HepG2 (cell line): ENCODE results near the gene C1QL4. TPM values are rescaled to one million over a fixed set of nuclear protein-coding genes. Genes with fewer than 3 reads are reported as not detected.

Source experiments
- ATAC-seq: fragments of 200-7000 bp; cut with Tn5 transposase; 3 replicates; pipeline ENCODE4 v1.9.1; 2020; ENCODE audit warnings: mild to moderate bottlenecking, moderate library complexity
- BruUV-seq: library from RNA; stranded (reverse); fragments of 400-500 nt; replicated peaks from 2 replicates; lab custom pipeline; 2021; lab: Mats Ljungman, UMichigan
- CTCF ChIA-PET: fragments of 300-600 bp; formaldehyde crosslinking; extraction: SDS; loops from one replicate; lab custom pipeline; 2021; ENCODE audit warnings: low total read pairs, inconsistent platforms, low intra/inter-chr PET ratio; lab: Yijun Ruan, JAX
- POLR2A ChIA-PET: fragments of 350-600 bp; sonication (Branson Sonifier 250); formaldehyde crosslinking; loops from one replicate; lab custom pipeline; 2020; ENCODE audit warnings: antibody characterized with exemption, inconsistent platforms; lab: Yijun Ruan, JAX
- DNase-seq: peaks from one replicate; pipeline ENCODE4 v3.0.0-alpha.2; 2015; ENCODE audit warnings: low spot score
- FAIRE-seq: peaks from 3 replicates; lab custom pipeline; 2011; peaks lifted over from hg19 to GRCh38; lab: Jason Lieb, UNC
- H2AFZ ChIP-seq: one replicate; pipeline ENCODE4 v1.6.1; 2011; ENCODE audit warnings: low read length, inconsistent platforms
- H3K27ac ChIP-seq: fragments of 300-600 bp; 3 replicates; pipeline ENCODE4 v1.8.0; 2011; ENCODE audit warnings: mixed run types, mild to moderate bottlenecking, mixed read lengths, low read length, inconsistent platforms; ENCODE audit not compliant: insufficient read depth; ENCODE audit errors: extremely low read length
- H3K27me3 ChIP-seq, 2 experiments: fragments of 200-600 bp in 1 of 2; 2 replicates in 1 of 2; 3 replicates in 1 of 2; pipeline versions ENCODE4 v1.6.0 to v1.8.0; 2011; ENCODE audit warnings: low read length in 2 of 2, mild to moderate bottlenecking in 2 of 2, moderate library complexity in 2 of 2, inconsistent platforms in 1 of 2; ENCODE audit not compliant: insufficient read depth in 2 of 2, control insufficient read depth in 1 of 2
- H3K36me3 ChIP-seq, 2 experiments: fragments of 200-600 bp in 1 of 2; replicated peaks in 1 of 2; 2 replicates in 1 of 2; 3 replicates in 1 of 2; pipeline versions ENCODE4 v1.5.1 to v1.8.0; 2011; ENCODE audit warnings: low read length in 2 of 2, inconsistent platforms in 1 of 2; ENCODE audit not compliant: insufficient read depth in 2 of 2, control insufficient read depth in 1 of 2
- H3K4me1 ChIP-seq: 2 replicates; pipeline ENCODE4 v1.5.1; 2012; ENCODE audit warnings: low read length, inconsistent platforms; ENCODE audit not compliant: insufficient read depth
- H3K4me2 ChIP-seq: 2 replicates; pipeline ENCODE4 v1.6.0; 2011; ENCODE audit warnings: low read depth, low read length, inconsistent platforms
- H3K4me3 ChIP-seq, 3 experiments: fragments of 200-600 bp in 1 of 3; sonication (generic), shearing (Covaris generic) in 1 of 3; replicated peaks in 1 of 3; 2 replicates each; pipeline ENCODE4 v1.5.1; 2011 to 2016; ENCODE audit warnings: low read length in 3 of 3, inconsistent platforms in 2 of 3, low read depth in 2 of 3, mild to moderate bottlenecking in 2 of 3, control low read depth in 1 of 3, mixed read lengths in 1 of 3; ENCODE audit not compliant: insufficient read depth in 1 of 3
- H3K79me2 ChIP-seq: one replicate; pipeline ENCODE4 v1.6.1; 2011; ENCODE audit warnings: low read length, inconsistent platforms; ENCODE audit not compliant: insufficient read depth
- H3K9ac ChIP-seq: 2 replicates; pipeline ENCODE4 v1.6.0; 2011; ENCODE audit warnings: mild to moderate bottlenecking, low read depth, low read length, inconsistent platforms; ENCODE audit not compliant: insufficient read depth
- H3K9me3 ChIP-seq: 2 replicates; pipeline ENCODE4 v1.5.1; 2012; ENCODE audit warnings: mild to moderate bottlenecking, low read length
- H4K20me1 ChIP-seq: 2 replicates; pipeline ENCODE4 v1.6.0; 2011; ENCODE audit warnings: inconsistent platforms, mild to moderate bottlenecking, low read length, moderate library complexity; ENCODE audit not compliant: insufficient read depth
- BCL3 ChIP-seq: sonication (generic); formaldehyde crosslinking; IDR thresholded peaks from 2 replicates; pipeline ENCODE4 v1.5.1; 2020; ENCODE audit warnings: mild to moderate bottlenecking, missing genetic modification reagents, moderate library complexity
- CHCHD3 ChIP-seq: sonication (generic); formaldehyde crosslinking; IDR thresholded peaks from 2 replicates; pipeline ENCODE4 v1.8.0; 2022; ENCODE audit warnings: mild to moderate bottlenecking, missing genetic modification reagents, moderate library complexity
- CHD2 ChIP-seq: IDR thresholded peaks from 2 replicates; pipeline ENCODE4 v1.6.1; 2011; ENCODE audit warnings: low read depth, low read length, improper control_type of control experiment
- CSRNP1 ChIP-seq: sonication (generic); formaldehyde crosslinking; IDR thresholded peaks from 2 replicates; pipeline ENCODE4 v1.8.1; 2023; ENCODE audit warnings: mild to moderate bottlenecking, missing genetic modification reagents
- NR2F2 ChIP-seq: IDR thresholded peaks from 2 replicates; pipeline ENCODE4 v1.6.1; 2012; ENCODE audit warnings: low read depth, inconsistent platforms, borderline replicate concordance
- PLSCR1 ChIP-seq: sonication (generic); formaldehyde crosslinking; IDR thresholded peaks from 2 replicates; pipeline ENCODE4 v1.5.0; 2020; ENCODE audit warnings: missing genetic modification reagents, mild to moderate bottlenecking, borderline replicate concordance
- SIX4 ChIP-seq: sonication (generic); formaldehyde crosslinking; IDR thresholded peaks from 2 replicates; pipeline ENCODE4 v1.4.0; 2020; ENCODE audit warnings: missing genetic modification reagents
- TFDP2 ChIP-seq: sonication (generic); formaldehyde crosslinking; IDR thresholded peaks from 2 replicates; pipeline ENCODE4 v1.4.0; 2020; ENCODE audit warnings: missing genetic modification reagents
- TGIF2 ChIP-seq: IDR thresholded peaks from 2 replicates; pipeline ENCODE4 v1.6.1; 2016; ENCODE audit warnings: control low read depth, missing compliant biosample characterization
- ZBTB42 ChIP-seq: sonication (generic); formaldehyde crosslinking; IDR thresholded peaks from 2 replicates; pipeline ENCODE4 v1.5.0; 2020; ENCODE audit warnings: mild to moderate bottlenecking, missing genetic modification reagents
- ZFP1 ChIP-seq: IDR thresholded peaks from 2 replicates; pipeline ENCODE4 v1.6.1; 2016
- ZMYM4 ChIP-seq: sonication (generic); formaldehyde crosslinking; IDR thresholded peaks from 2 replicates; pipeline ENCODE4 v1.8.1; 2023; ENCODE audit warnings: mild to moderate bottlenecking, missing genetic modification reagents
- ZNF253 ChIP-seq: sonication (generic); formaldehyde crosslinking; IDR thresholded peaks from 2 replicates; pipeline ENCODE4 v1.8.0; 2022; ENCODE audit warnings: mild to moderate bottlenecking, missing genetic modification reagents, borderline replicate concordance
- ZNF44 ChIP-seq: sonication (generic); formaldehyde crosslinking; IDR thresholded peaks from 2 replicates; pipeline ENCODE4 v1.5.1; 2020; ENCODE audit warnings: mild to moderate bottlenecking, missing genetic modification reagents
- ZNF747 ChIP-seq: sonication (generic); formaldehyde crosslinking; IDR thresholded peaks from 2 replicates; pipeline ENCODE4 v1.8.1; 2023; ENCODE audit warnings: missing genetic modification reagents, mild to moderate bottlenecking, borderline replicate concordance
- WGBS: methylation state at CpG from one replicate; pipeline ENCODE4 v1.1.6; 2017; ENCODE audit warnings: low lambda C conversion rate; 5-methylcytosine and 5-hydroxymethylcytosine counted together
- in situ Hi-C: cut with HindIII; loops from 2 replicates; pipeline ENCODE4 v1.10.0; 2017; ENCODE audit warnings: low pct_unique_long_range_greater_than_20kb; ENCODE audit not compliant: extremely low pct_ligation_motif_present
- intact Hi-C: fragments of 100-400 bp; cut with micrococcal nuclease; formaldehyde crosslinking; loops from one replicate; pipeline ENCODE4 v1.10.0; 2022; ENCODE audit not compliant: unreplicated experiment
- polyA plus RNA-seq, 8 experiments: library from polyadenylated mRNA; depleted of rRNA in 3 of 8; stranded (reverse) in 7 of 8; unstranded in 1 of 8; fragments of >200 nt; fragmentation: Illumina TruSeq in 4 of 8; extraction: Trizol in 4 of 8; gene quantifications; 2 replicates each; pipeline versions ENCODE4 v1.2.1 to v1.2.3, GENCODE V29; 2011 to 2016; ENCODE audit warnings: low read depth in 4 of 8, missing spikeins in 1 of 8, mixed read lengths in 1 of 8; ENCODE audit not compliant: insufficient read depth in 1 of 8
- total RNA-seq, 5 experiments: library from RNA; depleted of rRNA; stranded (reverse); fragments of >200 nt; fragmentation: Illumina TruSeq; extraction: Trizol; gene quantifications; 2 replicates each; pipeline ENCODE4 v1.2.3, GENCODE V29; 2016; ENCODE audit warnings: low read depth in 1 of 5

Gene C1QL4
- total and polyA plus RNA-seq, 2 of the 13 experiments (the other 11 are each of a cell fraction or from before 2014, with no cell fraction given), result 0.03 TPM; not detected in 1

GRCh38 chr12:49346659-49347310, 9.8 kb upstream of the C1QL4 start, which contains the start of gene DNAJC22:
Gene DNAJC22 (plus strand): TSS chr12:49346888. CDS start chr12:49348873, 1,985 bp downstream.
- Histone ChIP-seq H3K36me3 (peaks cover 2 to 3% of the 10 kb centered on the region in 2 experiments; a peak in 2 of 5 replicates), H2AFZ (no peak within 1 kb of the TSS), H3K4me2 (peak within 1 kb of the TSS; percentile 98), H4K20me1 (0 out of 2 replicates have a peak, but pooled peaks cover 6% of the 10 kb centered on the region), H3K79me2 (peaks cover 17% of the 10 kb centered on the region), H3K27ac (no peak within 1 kb of the TSS), H3K27me3 (peaks cover 13 to 47% of the 10 kb centered on the region in 2 experiments; a peak in 4 of 5 replicates), H3K4me3 (peak within 1 kb of the TSS; percentile 48 to 84 (median 63)), H3K9me3 (no peaks in the 10 kb centered on the region), H3K9ac (peak within 1 kb of the TSS; percentile 42), H3K4me1 (peaks cover 67% of the 10 kb centered on the region)
- in situ Hi-C loops, result loop anchor here (10.0 kb wide), 1 partner anchor 62 kb away; no protein-coding TSS in a partner anchor
- intact Hi-C loops, result loop anchor here (1.0 kb wide), 1 partner anchor 23 kb away; the partner anchor contains the start of gene TROAP
- DNase-seq (no peak), FAIRE-seq (no peak), ATAC-seq (peak; percentile 17)
- 1% methylated on average over 27 of the region's 47 CpGs for WGBS
- BruUV-seq, result no TSS peak
- POLR2A ChIA-PET, result interaction anchor here (0.7 to 4.5 kb wide), 9 partner anchors 10 to 167 kb away, joined by 3 to 41 read pairs (median 8); partner anchors contain the start of genes SPATS2 and TROAP
- CTCF ChIA-PET, result interaction anchor here (1.0 to 3.0 kb wide), 3 partner anchors 15 to 167 kb away, joined by 4 to 6 read pairs (median 5); no protein-coding TSS in a partner anchor
- TF ChIP-seq ZMYM4 (CRISPR knock-in tag) (no peak), BCL3 (CRISPR knock-in tag) (peak; percentile 58; the same call in 1 of the 2 replicates), PLSCR1 (CRISPR knock-in tag) (no peak), CSRNP1 (CRISPR knock-in tag) (peak; percentile 37; the same call in 1 of the 2 replicates), CHD2 (no peak), ZBTB42 (peak; percentile 64; the same call in 1 of the 2 replicates), ZNF747 (0 out of 2 replicates have a peak, but pooled peaks have one; percentile 71), TFDP2 (CRISPR knock-in tag) (peak; percentile 39; the same call in 1 of the 2 replicates), SIX4 (CRISPR knock-in tag) (no peak), ZFP1 (CRISPR knock-in tag) (no peak), NR2F2 (0 out of 2 replicates have a peak, but pooled peaks have one; percentile 14), CHCHD3 (CRISPR knock-in tag) (0 out of 2 replicates have a peak, but pooled peaks have one; percentile 38), ZNF253 (CRISPR knock-in tag) (peak; percentile 47; the same call in 1 of the 2 replicates), TGIF2 (peak; percentile 62; the same call in 1 of the 2 replicates), ZNF44 (CRISPR knock-in tag) (0 out of 2 replicates have a peak, but pooled peaks have one; percentile 68)
